CD4-positive, alpha-beta T cell treated with Interleukin-2 at 100 ng/mL for 4 hours (primary cell): ENCODE measurements around the gene GPC6.

Experiments used
- DNase-seq: peaks from one replicate; pipeline ENCODE4 v3.0.0-alpha.2; 2020; ENCODE audit warnings: low spot score

The GPC6 gene

DNA sequence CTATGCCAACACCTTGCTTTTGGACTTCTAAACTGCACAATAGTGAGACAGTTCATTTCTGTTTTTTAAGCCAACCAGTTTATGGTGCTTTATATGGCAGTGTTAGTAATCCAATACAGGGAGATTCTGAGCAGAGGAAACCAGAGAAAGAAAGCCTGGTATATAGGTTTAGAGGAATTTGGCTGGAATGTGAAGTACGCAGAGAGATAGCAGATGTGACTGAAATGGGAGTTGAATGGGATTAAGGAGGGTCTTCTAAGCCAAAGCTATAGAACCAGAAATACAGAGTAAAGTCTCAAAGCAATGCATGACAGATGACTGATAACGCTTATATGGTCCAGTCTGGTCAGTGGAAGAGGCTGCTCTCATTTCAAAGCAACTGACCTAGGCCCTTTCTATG lies 453.7 kb downstream of the GPC6 start:
- DNase-seq: no peak

DNA sequence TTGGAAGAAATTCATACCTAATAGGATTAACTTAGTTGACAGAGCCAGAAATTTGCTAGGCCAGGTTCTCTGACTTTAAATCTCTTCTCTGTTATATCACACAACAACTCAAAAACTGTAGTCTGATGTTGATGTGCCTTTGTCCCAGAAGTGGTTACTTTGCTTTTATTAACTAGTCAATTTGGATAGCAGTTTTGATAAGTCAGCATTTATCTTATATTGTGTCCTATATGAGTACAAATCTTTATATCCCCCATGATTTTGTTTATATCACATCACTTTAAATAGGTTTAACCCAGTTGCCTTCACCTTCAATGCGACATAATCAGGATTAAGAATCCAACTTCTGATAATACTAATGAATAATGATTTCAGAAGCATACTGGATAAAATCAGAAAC lies 459.3 kb downstream of the GPC6 start:
- no peak for DNase-seq

DNA sequence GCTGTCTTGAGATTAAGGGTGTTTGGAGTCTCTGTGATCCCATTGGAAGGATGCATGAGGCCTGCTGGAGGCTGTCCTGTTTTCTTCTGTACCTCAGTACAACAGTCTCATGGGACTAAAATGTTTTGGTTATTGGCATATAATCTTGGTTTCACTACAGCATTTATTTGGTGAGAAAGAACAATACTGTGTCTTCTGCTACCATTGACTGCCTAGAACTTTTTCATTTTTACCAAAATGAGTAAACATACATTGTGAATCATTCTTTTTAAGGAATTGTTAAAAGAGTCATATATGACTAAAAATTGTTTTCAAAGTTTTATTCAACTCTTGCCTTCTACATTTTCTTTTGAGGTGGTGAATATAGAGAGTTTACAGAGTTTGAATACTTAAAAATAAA lies 459.8 kb downstream of the GPC6 start:
- no peak for DNase-seq

DNA sequence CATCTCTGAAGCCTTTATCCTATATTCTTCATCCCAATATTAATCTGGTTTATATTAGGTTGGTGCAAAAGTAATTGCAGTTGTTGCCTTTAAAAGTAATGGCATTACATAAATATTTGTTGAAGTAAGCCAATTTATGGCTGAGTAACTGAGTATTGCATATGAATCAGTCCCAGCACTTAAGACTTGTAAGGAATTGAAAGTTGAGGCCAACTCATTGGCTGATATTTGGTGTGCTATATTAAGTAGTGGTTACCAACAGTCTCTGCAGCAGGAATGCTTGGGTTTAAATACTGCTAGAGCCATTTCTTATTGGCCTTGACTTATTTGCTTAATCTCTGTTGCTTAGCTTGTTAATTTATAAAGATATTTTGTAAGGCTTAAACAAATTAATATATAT lies 460.7 kb downstream of the GPC6 start:
- no peak for DNase-seq

DNA sequence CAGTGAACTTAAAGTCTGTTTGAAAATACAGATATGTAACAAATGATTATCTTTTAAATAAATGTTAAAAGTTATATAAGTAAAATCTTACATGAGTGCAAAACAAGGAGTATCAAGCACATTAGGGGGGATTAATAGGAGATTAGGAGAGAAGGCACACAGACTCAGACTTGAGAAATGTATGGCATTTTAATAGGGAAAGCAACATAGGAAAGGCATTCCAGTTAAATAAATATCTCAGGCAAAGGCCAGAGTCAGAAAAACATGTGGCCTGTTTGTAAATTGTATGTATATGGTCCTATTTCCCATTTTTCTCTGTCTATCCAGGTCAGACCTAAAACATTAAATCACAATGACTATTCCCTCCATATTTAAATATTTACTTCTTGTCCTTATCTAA lies 462.7 kb downstream of the GPC6 start:
- DNase-seq: no peak

DNA sequence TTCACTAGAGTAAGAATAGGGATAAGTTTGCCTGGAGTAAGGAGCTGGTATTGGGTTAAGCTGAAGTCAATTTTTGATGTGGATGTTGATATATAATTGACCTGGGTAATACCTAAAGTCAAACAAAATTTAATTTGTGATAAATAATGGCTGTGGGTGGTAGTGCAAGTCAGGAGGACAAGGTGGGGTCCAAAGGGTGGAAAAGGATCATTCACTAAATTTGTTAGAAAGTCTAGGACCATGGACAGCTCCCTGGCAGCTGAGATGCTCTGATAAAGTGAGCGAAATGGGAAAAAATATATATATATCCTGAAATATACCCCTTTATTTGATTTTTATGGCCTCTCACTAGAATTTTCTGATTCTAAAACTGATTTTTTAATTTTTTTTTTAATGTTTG lies 463.5 kb downstream of the GPC6 start:
- DNase-seq: no peak

DNA sequence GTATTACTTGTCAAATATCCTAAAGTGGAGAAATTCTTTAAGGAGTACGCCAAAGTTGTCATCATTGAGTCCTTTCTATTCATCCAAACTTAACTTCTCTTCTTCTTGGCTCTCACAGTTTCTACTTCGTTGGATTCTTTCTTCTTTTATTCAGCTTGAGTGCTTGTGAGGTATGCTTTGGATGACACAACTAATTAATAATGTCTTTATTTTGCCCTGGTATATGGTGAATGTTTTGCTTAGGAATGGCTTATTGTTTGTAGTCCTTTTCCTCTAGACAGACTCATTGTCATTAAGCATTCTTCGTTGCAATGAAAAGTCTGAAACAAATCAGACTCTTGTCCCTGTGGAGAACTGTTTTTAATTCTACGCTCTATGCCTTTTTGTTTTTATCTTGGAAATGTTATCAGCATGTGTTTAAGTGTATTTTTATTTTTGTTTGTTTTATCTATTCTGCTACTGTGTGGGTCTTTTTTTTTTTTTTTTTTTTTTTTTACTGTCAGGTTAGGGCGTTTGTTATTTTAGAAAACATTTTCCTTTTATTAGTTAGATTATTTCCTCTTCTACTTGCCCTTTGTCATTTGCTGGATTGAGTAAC lies 471.5 kb downstream of the GPC6 start:
- no peak for DNase-seq

DNA sequence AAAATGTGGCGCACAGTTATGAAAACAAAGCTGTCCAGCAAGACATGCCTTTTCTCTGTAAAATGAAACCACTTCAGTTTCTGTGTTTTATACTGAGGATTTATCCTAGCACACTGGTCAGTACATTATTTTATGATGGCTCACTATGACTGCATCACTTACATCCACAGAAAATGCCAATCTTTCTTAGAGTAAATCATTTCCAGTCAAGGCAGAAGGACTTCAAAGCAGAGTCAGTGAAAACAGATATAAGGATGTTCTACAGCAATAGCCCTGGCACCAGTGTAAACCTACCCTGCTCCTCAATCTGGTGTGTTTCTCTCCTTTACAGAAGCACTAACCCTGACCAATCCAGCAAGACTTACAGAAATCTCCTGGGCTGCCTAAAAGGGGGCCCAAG lies 473.5 kb downstream of the GPC6 start:
- DNase-seq: no peak

DNA sequence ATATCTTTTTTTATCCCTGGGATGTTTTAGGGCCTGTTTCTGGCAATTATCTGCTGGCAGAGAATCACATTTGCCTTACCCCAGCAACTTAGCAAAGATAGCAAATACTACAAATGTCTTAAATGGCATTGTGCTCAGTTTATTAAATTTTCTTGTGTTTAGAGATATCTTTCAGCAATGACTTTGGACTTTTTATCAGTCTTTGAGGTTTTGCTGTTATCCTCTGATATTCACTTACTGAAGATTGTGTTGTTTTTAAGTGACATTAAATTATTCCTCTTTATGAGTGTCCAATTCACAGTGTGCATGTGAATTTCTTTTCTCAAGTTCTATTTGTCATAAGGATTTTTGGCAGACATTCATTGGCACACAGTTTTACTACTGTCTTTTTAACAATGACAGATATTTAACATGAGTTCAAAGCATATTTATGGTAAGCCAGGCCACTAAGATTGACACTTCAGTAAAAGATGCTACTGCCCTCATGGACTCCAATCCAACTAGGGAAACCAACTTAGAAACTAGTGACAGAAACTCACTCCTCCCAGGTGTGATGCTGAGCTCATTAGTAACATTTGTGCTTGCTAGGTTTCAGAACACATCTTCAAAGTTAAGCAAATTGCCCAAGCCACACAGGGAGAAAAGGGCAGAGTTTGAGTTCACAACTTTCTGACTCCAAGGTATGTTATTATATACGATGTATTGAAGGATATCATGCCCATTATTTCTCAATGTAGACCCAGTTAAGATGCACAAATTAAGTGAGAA lies 481.9 kb downstream of the GPC6 start:
- DNase-seq: no peak

DNA sequence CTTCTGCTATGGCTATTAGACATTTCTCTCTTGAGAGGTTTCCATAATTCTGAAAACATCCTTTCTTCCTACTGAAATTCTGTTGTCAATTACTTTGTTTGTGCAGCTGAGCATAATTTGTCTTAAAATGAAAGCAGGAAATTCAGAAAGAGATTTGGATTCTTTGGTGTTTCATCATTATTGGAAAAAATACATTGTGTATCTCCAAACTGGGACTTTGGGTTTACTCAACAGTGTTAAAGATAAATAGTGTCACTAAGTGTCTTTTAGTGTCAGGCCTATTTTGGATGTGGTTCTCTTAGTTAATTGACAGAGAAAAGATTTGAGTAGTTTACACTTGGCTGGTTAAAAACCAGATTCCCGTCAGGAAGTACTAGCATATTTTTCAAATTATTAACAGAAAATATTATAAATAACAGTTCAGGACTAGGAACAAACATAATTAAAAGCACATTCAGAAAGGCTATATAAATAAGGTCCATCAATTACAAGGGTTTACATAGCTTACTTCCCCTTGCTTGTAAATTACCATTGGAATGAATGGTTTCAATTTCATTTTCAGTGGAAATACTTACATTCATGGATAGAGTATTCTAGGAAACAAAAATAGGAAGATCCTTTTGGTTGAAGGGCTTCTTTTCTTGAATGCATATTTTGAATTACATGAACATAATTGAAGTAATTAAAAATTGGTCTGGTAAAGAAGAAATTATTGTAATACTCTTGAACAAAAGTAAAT lies 483.1 kb downstream of the GPC6 start:
- no peak for DNase-seq

DNA sequence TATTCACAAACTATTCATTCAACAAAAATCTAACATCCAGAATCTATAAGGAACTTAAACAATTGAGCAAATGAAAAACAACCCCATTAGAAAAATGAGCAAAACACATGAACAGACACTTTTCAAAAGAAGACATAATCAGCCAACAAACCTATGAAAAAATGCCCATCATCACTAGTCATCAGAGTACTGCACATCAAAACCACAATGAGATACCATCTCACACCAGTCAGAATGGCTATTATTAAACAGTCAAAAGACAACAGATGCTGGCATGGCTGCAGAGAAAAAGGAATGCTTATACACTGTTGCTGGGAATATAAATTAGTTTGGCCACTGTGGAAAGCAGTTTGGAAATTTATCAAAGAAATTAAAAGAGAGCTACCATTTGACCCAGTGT lies 487.6 kb downstream of the GPC6 start:
- DNase-seq: no peak

DNA sequence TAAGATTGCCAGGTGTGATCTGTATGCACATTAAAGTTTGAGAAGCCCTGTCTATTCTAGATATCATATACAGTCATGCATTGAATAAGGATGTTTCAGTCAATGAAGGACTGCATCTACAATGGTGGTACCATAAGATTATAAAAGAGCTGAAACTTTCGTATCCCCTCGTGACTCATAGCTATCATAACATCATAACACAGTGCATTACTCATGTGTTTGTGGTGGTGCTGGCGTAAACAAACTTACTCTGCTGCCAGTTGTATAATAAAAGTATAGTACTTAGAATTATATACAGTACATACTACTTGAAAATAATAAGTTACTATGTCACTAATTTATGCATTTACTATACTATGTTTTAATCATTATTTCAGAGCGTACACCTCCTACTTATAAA lies 489.3 kb downstream of the GPC6 start:
- DNase-seq: no peak

DNA sequence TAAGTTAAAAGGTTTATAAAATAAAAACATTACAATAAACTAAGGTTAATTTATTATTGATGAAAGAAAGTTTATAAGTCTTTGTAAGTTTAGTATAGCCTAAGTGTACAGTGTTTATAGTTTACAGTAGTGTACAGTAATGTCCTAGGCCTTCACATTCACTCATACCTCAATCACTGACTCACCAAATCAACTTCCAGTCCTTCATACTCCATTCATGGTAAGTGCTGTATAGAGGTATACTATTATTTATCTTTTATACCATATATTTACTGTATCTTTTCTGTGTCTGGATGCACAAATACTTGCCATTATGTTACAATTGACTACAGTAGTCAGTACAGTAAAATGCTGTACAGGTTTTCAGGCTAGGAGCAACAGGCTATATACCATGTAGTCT lies 490.0 kb downstream of the GPC6 start:
- DNase-seq: no peak

DNA sequence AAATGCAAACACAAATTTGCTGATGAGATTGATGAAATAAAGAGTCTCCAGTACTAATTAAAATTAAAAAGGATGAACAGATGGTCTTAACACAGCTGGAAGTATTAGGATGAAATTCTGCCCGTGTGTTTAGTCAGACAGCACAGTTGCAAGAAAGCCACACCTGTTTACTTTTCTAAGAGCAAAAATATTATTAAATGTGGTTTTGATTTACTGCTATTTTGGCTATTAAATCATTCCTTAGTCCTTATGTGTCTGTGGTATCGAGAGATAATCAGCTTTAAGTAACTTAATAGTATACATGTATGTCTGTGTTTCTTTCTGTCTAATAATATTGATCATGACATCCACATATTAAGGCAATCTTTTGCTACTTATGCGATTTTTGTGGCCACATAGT lies 494.9 kb downstream of the GPC6 start:
- DNase-seq: no peak

DNA sequence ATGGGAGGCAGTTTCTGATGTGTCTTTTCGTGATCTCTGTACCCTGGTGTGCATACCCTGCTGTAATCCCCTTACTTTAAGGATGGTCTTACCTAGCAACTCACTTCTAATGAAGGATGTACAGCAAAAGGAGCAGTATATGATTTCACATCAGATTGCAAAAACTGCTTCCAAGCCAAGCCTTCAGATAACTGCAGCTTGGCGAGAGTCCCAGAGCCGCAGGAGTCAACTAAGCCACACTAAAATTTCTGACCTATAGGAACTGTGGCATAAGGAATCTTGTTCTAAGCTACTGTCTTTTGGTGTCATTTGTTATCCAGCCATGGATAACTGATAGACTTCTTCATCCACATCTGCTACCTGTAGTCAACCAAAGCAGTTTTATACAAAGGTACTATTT lies 496.7 kb downstream of the GPC6 start:
- no peak for DNase-seq

DNA sequence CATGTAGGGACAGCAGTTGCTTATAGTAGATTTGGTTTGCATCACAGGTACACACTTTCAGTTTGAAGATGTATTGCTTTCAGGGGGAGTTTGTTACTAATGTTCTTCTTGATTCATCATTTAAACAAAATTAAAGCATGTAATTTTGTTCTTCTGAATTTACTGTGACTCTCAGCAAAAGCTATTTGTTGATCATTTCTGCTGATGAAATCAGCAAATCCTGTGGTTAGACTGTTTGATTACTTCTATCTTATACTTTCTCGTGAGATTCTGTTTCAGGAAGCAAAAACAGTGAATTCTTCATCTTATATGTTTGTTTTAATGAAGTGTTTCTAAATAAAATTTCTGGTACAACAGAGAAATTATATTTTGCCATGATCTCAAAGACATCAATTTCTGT lies 497.6 kb downstream of the GPC6 start:
- no peak for DNase-seq

DNA sequence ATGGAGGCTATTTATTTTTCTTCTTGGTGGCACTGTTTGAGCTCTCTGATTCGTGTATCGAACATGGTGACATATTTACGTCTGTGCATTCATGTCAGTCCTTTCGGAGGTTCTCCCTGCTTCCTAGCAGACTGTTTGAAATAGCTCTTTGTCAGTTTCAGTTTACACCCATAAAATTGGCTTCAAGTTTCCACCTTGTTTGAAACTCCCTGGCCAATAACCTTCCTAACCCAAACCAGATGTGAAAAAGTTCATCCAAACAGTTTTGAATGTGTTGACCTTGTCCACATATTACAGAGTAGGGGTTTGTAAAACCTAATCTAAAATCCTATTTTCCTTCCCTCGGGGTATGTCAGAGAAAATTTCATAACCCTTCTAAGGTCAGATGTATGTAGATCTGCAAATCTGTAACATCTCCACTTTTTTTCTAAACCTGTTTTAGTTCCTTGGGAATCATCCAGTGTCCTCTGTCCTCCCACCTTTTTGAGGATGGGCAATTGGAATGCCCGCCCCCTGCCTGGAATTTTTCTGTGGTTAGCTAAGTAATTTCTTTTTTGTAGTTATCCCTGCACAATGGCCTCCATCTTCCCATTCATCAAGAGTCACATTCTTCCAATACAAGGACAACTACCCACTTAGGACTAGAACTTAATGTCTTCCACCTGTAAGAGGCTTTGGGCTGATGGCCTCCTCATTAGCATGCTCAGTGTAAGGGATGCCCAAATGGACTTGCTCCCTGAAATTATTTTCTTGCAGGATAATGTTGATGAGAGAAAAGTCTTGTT lies 499.8 kb downstream of the GPC6 start:
- no peak for DNase-seq

DNA sequence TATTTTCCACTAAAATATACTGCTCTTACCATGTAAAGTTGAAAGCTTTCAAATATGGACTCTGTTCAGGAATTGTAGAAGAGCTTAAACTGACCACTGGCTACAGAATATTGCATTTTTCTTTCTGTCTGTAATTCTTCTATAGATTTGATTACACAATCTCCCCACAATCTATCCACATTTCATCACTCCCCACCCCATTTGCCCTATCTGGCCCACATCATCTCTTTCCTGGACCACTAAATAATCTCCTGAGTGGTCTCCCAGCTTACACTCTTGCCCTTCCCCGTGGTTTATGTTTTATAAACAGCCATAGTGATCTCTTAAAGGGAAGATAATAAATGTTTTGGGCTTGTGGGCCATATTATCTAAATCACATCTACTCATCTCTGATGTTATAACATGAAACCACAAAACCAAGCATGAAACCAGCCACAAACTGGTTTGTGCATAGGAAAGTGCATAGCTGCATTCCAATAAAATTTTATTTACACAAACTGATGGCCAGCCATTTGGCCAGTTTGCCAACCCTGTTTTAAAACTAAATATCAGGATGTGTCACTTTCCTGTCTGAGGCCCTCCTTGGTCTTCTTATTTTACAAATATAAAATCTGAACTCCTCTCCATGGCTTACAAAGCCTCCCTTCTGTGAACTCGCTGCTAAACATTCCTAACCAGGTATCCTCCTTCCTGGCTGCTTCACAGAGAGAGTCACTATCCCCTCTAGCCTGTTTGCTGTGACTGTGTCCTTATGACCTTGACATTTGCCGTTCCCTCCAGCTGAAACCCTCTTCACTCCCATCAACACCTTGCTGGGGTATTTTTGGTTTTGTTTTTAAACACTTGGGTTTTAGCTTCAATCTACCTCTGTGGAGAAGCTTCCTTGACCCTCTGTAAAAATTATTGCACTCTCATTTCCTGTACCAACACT lies 500.9 kb downstream of the GPC6 start:
- DNase-seq: no peak

DNA sequence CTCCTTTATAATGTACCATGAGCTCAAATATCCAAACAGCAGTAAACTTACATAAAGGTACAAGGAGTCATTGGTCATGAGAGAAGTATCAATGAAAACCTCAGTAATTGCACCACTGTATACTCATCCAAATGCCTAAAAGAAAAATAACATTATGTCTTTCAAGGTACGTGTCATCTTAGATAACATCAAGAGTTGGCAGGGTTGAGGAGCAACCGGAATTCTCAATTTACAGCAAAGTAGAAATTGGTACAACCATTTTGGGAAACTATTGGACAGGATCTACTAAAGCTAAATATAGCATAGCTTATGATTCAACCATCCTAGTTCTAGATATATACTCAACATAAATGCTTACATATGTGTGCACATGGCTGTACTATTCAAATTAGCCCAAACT lies 502.8 kb downstream of the GPC6 start:
- DNase-seq: no peak

DNA sequence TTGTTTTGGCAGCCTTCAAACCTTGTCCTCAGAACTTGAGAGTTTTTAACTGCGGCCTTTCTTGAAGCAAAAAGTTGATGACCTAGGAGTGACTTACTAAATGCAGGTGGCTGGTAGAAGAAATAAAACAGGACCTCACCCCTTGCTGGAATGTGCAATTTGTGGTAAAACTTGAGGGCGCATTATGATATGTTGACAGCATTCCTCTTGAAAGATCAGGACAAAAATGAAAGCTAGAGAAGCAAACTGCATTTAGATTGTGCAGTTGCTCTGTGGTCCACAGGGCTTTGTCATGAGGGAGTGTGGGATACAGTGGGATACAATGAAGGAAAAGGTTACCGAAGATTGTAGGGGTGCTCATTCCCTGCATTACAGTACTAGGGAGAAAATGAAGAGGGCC lies 504.2 kb downstream of the GPC6 start:
- no peak for DNase-seq

DNA sequence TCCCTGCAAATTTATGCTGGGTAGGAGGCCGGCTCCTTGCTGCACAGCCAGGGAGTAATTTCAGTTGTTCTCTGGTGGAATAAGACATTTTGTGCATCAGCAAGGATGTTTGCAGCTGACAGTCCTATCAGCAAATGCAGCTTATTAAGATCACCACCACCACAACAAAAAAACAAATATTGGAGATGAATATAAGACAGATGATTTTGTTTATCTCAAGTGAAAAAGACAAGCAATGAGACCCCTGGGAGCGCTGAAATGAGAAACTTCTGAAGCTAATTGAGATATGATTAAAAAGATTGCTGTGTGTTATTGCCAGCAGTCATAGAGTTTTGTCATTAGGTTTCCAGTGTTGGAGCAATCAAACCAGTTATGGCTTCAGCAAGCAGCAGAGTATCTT lies 505.6 kb downstream of the GPC6 start:
- DNase-seq: no peak

DNA sequence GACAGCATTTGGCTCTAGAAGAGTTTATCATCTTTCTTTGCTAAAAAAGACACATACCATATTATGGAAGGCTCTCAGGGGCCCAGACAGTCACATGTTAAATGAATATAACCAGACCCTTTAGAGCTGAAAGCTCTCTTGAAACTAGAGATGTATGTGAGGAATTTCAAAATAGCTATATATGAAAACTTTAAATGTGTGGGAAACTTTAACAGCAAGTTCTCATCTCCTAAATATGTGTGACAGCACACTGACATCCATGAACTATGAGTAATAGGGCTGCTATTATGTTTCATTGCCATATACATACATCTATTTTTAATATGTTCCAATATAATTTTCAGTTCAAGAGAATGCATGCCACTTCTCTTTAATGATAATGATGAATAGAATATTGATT lies 509.5 kb downstream of the GPC6 start:
- DNase-seq: no peak
